Stimulated activated CD8-positive, alpha-beta memory T cell treated with anti-CD3 and anti-CD28 coated beads, Interleukin-12 subunit alpha, Interleukin-12 subunit beta, amount 100 ng/mL, for 24 hours (primary cell): Measurements from ENCODE around the gene LIX1L.

ENCODE experiments used
- DNase-seq: peaks from one replicate; pipeline ENCODE4 v3.0.0-alpha.2; 2020; ENCODE audit errors: extremely low read depth

The LIX1L gene

DNA sequence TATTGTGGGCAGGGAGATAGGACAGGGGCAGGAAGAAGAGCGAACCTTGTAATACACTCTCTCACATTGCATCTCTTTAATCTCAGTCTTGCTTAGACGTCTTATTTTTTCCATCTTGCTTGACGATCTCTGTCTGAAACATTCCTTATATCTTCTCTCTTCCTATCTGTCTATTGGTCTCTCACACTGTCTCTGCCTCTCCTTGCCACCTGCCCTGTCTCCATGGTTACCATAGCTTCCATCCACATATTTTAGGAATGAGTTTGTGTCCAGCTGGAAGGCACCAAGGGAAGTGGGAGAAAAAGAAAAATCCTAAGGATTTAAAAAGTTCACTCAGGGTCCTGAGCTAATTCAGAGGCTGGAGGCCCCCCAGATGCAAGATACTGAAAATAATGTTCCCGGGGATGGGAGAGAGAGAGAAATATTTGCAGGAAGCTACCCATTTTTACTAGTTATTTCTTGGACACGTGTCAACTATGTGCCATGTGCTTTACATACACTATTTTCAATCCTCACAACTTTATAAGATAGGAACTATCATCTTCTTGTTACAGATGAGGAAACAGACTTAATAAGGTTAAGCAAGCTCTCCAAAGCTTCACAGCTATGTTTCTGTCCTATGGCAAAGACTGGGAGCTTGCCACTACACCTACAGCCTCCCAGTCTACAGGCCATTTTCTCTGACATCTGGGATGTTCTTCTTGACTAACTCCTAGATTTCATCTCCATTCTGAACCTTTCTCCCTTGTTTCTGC, 5.6 kb upstream of the LIX1L start:
- DNase-seq = no peak

DNA sequence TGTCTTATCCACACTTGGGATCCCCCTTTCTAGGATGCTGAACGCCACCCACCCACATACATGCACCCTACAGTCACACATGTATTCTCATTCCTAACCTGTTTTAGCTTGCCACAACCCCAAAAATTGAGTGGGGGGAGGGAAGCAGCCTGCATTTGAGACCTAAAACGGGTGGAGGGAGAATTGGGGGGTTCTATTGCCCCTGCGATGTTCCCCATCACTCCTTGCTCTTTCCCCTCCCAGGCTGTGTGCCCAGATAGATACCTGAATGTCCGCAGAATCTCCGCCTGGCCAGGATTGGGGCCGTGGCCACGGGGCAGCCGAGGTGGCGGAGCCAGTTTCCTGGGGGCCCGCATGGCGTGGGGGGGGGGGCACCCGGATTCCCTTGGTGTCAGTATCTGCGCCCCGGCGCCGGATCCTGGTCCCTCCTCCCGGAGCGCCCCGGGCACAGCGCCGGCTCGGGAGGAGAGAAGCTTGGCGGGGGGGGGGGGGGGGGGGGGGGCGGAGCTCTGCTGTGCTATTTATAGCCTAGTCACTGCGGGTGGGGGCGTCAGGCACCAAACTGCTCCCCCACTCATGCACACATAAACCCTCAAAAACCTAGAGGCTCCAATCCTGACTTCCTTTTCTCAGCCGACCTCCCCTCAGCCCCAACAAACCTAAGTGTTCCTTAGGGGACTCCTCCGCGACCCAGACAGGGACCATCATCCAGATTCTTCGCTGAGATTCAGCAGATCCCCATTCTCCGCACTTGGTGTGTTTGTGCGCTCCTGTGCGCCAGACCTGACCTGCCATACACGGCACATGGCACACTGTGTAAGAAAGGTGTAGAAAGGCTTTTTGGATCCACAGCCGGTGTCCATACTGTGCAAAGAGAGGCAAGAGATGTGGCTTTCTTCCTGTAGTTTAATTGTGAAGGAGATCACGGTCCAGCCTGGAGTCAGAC, 4.6 kb upstream of the LIX1L start:
- no peak for DNase-seq

DNA sequence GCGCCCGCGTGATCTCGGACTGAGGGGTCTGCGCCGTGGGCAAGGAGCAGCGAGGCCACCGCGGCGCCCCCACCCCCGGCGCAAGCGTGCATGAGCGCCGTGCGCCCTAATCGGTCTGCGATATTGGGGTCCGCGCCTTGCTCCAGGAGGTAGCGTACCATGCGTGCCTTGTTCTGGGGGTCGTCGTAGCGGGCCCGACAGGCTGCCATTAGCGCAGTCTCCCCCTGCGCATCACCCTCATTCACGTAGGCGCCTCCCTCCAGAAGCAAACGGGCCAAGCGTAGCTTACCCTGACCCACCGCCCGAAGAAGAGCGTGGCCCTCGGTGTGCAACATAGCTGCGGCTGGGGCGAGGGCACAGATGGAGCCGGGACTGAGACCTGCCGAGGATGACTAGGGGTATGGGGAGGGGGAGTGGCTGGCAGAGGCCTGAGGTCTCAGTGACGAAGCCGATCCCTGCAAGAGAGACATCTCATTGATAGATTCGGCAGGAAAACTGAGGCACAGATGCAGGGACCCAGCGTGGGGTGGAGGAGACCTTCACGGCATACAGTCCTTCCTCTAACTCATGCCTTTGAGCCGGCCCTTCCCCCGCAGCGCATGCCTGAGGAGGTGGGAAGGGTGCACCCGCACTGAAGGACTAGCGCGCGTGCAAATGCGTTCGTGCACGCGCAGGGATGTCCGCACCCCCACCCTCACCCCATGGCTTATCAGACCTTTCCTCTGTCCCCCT, 3.8 kb upstream of the LIX1L start:
- no peak for DNase-seq

DNA sequence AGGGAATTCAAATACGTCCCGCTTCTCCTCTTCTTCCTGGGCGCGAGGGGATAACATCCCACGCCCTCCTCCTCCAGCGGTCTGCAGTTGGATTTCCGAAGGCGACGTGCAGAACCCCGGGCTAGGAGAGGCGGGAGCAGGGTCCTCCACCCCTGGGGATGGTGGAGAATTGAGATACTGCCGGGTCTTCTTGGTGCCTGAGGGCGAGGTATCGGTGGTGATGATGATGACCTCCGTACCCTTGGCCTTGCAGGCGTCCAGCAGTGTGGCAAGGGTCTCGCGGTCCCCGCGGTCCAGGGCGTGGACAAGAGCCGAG, 3.2 kb upstream of the LIX1L start:
- DNase-seq = no peak

DNA sequence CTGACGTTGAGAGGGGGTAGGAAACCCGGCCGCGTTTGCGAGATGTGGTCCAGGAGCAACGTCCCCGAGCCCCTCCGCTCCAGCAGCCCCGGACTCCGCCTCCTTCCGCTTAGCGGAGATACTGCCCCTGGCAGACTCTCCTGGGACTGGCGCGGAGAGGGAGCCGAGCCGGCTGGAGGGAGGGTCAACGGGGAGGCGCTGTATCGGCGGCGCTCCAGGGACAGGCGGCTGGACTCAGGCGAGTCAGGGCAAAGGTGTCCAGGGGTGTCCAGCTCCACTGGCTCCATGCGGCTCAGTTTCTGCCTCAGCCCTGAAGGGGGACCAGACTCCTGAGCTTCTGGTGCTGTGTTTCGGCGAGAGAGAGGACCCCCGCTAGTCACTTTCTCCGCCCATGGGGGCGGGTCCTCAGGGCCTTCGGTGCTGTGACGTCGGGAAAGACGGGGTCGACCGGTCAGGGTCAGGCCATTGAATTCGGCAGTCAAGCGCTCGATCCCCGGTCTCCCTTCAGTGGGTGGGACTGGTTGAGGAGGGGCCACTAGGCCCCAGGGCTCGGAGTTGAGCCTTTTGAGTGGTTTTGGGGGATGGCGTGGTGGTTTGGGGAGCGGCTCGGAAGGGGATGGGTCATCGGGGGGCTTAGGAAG, 2.8 kb upstream of the LIX1L start:
- DNase-seq = no peak

DNA sequence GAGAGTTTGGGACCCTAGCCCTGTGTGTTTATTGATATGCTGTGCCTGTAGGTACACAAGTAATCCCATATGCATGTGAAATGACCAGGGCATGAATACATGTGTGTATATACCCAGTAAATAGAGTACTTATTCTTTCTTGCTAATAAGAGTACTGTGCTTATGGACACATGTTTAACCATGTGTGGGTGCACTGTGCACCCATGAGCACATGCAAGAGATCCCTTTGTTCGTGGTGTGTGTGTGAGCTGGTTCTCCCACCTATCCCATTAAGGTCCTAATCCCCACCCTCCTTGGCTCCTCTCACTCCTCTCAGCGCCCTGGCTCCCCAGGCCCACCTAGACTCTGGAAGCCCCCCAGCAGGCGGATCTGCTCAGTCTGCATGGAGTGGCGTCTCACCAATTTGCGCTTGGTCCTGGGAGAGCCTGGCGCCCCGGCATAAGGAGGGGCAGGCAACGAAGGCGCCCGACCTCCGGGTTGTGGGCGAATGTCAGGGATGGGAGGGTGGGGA, 2.2 kb upstream of the LIX1L start:
- no peak for DNase-seq

DNA sequence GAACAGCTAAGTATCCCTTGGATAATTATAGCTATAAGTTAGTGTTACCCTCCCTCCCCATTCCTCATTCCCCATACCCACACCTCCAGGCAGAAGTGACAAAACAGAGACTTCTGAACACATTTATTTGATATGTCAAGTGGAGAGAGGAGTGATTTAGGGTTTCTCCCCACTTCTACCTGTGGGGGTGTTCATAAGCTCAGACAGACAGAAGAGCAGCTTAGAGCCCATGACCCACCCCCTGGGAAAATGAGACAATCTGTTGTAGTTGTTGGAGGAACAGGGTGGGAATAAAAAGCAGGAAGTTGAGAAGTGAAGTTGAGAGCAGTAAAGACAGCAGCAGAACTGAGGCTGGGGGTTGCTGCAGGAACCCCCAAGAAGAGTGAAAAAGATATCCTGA, 1.5 kb upstream of the LIX1L start:
- DNase-seq = no peak

DNA sequence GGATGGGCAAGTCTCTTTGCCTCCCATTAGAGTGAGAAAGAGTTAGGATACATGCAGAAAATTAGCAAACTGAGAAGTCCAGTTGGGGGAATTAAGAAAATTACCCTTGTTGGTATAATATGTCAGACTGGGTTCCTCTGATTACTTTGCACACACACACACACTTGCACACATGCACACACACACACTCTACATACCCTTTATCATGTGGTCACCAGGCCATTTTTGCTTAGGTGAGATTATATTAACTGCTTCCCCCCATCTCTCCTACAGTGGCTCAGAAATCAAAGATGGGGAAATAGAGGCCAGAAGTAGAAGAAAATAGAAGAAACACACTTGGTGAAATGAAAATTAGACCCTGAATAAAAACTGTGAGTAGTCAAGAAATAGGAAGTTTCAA, 917 bp upstream of the LIX1L start:
- DNase-seq = no peak

DNA sequence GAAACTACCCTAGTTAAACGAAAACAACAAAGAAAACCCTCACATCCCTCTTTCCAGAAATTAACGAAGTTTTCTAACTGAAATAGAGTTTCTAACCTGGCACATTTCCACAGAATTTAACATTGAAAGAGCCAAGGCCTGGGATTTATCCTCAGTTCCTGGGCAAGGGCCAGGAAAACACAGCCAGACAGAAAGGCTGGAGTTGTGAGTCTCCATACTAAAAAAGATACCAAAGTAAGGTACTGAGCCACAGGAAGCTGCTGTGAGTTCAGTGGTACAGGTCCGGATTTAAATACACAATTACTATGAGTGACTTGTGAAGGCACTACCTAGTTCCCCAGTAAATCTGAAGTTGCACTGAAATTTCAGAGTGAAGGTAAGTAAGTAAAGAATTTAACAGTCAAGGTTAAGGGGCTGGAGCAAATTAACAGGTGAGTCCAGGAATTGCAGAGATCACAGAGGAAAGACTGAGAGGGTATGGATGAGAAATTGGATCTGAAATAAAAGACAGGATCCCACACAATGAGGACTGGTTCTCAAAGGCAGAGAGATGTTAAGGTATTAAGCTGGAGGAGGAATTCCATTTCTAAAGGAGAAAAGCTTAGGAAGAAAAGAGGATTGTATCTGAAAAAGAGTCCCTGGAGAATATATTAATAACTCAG, 905 bp downstream of the LIX1L start:
- no peak for DNase-seq

DNA sequence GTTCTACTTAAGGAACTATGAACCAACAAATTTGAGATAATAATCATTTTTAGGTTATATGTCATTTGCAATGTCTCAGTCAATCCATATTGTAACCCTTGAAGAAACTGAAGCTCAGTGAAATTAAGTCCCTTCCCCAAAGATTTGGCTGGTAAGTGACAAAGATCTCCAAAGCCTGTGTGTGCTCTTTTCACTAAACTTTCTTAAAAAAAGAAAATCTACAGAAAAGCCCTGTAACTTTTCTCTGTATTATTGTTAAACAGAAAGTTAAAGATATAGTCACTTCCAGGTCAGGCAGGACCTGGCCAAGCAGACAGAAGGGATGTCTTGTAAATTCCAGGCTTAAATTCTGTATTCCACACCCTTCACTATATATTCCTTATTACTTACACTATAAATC, 1.5 kb downstream of the LIX1L start:
- DNase-seq = no peak

DNA sequence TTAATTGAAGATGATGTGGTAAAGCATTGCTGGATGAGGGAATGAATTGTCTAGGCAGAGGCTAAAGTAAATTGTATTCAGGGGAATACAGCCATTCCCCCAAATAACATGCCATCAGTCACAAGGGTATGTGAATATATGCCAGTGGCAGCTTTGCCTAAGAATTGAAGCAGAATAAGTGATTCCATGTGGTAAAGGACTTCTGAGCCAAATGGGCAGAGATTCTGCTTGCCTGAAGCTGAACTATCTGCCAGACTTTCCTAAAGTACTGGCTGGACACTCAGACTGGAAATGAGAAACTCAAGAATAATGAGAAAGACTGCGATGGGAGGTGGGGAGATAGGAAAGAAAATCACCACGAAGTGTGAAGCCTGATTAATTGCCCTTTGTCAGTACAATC, 2.4 kb downstream of the LIX1L start:
- DNase-seq = no peak

DNA sequence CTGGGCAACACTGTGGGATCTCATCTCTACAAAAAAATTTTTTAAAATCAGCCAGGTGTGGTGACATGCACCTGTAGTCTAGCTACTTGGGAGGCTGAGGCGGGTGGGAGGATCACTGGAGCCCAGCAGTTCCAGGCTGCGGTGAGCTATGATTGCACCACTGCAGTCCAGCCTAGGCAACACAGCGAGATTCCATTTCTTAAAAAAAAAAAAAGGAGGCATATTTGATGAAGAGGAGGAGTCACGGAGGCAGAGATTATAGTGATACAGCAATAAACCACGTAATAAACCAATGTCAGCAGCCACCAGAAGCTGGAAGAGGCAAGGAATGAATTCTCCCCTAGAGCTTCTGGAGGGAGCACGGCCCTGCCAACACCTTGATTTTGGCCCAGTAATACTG, 4.0 kb downstream of the LIX1L start:
- no peak for DNase-seq

DNA sequence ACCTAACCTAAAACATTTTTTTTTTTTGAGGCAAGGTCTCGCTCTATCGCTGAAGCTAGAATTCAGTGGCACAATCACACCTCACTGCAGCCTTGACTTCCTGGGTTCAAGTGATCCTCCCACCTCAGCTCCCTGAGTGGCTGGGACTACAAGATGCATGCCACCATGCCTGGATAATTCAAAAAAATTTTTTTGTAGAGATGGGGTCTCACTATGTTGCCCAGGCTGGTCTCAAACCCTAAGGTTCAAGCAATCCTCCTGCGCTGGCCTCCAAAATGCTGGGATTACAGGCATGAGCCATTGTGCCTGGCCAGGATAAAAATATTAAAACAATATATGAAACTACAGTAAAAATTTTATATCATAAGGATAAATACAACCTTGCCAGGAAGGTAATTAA, 4.9 kb downstream of the LIX1L start:
- no peak for DNase-seq

DNA sequence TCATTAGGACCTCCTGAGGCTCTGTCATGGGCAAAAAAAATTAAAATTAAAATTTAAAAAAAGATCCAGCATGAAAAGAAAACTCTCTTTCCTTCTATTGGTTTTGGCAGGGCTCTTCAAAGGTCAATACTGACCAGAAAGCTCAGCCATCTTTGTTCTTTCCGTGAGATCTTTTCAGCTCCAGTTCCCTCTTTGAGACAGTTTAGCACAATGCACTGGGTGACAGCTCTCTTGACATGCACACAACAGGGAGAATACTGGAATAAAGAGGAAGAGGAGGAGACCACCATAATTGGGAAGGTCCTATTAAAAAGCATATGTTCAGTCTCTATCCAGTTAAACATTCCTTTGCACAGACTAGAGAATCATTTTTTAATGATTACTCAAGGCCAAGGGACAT, 6.3 kb downstream of the LIX1L start:
- no peak for DNase-seq

DNA sequence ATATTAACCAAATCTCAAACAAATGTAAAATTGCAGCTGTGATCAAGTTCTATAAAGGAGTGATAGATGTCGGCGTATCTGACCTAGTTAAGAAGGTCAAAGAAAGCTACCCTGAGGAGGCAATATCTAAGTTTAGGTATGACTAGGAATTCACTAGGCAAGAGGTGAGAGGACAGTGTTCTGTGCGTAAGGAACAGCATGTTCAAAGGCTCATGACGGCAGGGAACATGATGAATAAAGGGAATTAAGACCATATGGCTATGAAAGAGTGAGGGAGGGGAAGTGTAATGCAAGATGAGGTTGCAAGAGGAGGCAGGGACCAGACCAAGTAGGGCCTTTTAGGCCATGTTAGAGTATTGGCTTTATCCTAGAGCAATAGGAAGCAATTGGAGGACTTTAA, 8.6 kb downstream of the LIX1L start:
- DNase-seq = no peak

DNA sequence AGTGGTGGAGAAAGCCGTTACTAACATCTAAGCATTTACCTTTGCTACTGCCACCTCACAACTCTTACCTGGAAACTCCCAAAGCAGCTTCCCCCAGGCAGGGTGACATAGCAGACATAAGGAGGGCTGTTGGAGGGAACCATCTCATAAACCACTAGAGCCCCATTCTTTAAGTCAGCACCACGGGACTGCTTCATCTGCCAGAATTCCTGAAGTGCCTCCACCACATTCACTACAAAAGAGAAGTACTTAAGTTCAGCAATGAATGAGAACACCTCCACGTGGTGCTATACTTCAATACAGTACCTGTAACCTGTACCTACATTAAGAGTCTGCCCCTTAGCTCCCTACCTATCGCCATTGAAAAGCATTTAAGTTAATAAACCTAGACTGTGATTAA, 10.3 kb downstream of the LIX1L start:
- DNase-seq = no peak

DNA sequence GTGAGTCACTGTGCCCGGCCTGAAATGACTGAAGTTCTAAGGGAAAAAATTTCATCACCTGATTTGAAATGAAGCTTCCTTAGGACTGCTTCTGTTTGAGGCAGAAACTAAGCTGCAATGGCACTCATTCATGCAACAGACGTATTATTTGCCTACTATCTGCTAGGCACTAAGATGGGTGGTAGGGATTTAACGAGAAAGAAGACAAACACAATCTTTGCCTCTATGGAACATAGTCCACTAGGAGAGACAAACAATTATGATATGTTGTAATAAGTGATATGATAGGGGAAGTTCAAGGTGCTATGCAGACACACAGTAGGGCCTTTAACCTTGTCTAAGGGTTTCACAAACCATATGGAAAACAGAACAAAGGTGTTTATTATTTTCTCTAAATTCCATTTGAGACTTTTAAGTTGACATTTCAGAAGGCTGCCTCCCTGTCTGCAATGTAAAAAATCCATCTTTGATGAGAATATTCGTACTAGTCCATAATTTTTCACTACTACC, 11.3 kb downstream of the LIX1L start:
- DNase-seq = no peak

DNA sequence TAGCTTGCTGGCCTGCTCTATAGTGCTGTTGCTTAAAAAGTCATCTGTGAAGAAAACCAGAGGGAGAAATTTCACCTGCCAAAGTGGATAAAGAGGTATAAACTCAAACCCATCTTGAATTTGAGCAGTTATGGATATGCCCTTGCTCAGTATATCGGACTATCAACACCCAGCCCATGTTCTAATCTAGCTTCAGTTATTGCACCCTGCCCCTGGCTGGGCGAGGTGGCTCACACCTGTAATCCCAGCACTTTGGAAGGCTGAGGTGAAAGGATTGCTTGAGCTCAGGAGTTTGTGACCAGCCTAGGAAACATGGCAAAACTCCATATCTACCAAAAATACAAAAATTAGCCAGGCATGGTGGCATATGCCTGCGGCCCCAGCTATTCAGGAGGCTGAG, 13.3 kb downstream of the LIX1L start:
- DNase-seq = no peak

DNA sequence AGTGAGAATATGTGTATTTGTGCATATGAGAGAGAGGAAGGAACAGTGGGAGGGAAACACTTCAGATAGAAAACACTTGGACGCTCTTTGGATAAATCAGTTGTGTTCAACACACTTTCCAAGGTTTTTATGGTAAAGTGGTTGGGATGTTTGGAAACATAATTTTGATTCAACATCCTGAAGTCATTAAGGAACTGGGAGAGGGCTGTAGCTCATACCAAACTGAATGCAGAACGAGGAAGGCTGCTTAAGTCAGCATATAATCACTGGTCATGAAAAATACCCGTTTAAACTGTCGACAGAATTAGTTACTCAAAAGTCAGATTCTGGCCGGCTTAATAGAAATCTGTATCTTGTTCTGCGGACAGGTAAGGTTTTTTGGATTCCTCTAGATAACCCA, 14.9 kb downstream of the LIX1L start:
- no peak for DNase-seq

DNA sequence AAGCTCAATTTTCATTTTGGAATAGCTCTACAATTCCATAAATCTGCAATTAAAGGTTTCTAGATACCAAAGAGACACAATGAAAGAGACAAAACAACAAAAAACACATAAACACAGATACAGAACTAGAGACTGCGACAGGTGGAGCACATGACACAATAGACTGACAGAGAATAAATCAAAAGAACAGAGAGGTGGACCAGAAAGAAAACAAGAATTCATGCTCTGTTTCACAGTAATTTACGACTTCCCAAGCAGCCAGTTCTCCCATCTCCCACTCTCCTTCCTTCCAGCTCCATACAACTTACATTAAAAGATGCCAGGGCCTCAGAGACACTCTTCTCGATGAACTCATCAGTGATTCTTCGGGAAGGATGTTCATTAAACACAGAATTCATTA, 15.4 kb downstream of the LIX1L start:
- DNase-seq = no peak

DNA sequence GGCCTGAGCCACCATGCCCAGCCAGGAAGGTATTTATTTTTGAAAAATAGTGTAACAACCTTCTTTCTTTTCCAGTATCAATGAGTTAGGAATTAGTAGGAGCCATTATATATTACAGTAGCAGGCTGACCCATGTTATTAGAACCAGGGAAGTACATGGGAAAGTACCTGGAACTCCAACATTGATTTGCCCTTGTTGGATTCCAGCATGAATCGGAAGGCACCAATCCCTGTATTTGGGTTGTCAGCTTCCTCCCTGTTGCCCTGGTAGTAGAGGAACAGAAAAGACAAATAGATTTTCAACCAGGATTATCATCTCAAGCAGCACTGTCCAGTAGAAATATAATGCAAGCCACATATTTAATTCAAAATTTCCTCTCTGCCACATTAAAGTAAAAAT, 20.4 kb downstream of the LIX1L start:
- DNase-seq = no peak
